ENCODE data around the gene ELL. TPM values are rescaled to one million over a fixed set of nuclear protein-coding genes. Genes with fewer than 3 reads are reported as not detected.

The ELL gene
- total RNA-seq, 1 experiment from 2014 or later: 17.3 TPM

DNA sequence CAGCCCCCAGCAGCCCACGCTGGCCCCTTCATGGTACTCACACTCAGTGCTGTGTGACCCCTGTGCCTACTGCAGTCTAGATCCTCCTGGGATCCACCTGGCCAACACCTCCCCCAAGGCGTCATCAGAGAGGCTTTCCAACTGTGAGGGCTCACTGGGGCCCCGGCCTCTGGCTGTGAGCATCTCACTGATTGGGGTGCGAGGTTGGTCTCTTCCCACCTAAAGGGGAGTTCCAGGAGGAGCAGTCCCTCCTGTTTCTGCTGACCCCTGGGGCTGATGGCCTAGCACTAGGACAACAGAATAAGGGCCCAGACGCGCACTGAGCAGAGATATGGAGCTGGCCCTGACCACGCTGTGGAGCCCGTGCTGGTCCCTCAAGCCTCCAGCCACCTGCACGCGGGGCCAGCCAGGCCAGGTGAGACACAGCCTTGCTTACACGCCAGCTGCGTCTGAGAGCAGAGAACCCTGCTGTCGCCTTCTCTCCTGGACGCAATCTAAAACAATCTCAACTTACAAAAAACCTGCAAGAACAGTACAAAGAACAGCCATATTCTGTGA lies 32.2 kb downstream of the ELL start:
- ATAC-seq: no peak
- Mint-ChIP-seq H3K27me3 (ENCODE audit: low read depth) (no peaks in the 10 kb centered on the region), H3K27ac (no peak overlapping the region; the same call in 1 of the 2 replicates), H3K9me3 (no peaks in the 10 kb centered on the region), H3K36me3 (no peaks in the 10 kb centered on the region), H3K4me1 (peaks cover 33% of the 10 kb centered on the region), H3K4me3 (no peak overlapping the region)
- TF ChIP-seq TCF7 (CRISPR knock-in tag; IDR thresholded peaks at IDR 0.05; ENCODE audit: low read depth) (no peak), AFF4 (CRISPR knock-in tag; IDR thresholded peaks at IDR 0.05; ENCODE audit: borderline replicate concordance) (no peak), GABPB1 (CRISPR knock-in tag; IDR thresholded peaks at IDR 0.05) (no peak), JAZF1 (CRISPR knock-in tag; IDR thresholded peaks at IDR 0.05) (no peak), ZBTB43 (CRISPR knock-in tag; IDR thresholded peaks at IDR 0.05) (no peak), JUN (CRISPR knock-in tag; IDR thresholded peaks at IDR 0.05) (no peak), ELF4 (CRISPR knock-in tag; IDR thresholded peaks at IDR 0.05; ENCODE audit: low read depth) (no peak), USF2 (CRISPR knock-in tag; IDR thresholded peaks at IDR 0.05) (no peak), HMGA2 (CRISPR knock-in tag; IDR thresholded peaks at IDR 0.05) (no peak), PRRX2 (CRISPR knock-in tag; IDR thresholded peaks at IDR 0.05) (no peak), NFE2L1 (CRISPR knock-in tag; IDR thresholded peaks at IDR 0.05) (no peak), TP53 (CRISPR knock-in tag; IDR thresholded peaks at IDR 0.05) (no peak), EMX1 (CRISPR knock-in tag; IDR thresholded peaks at IDR 0.05) (no peak), E2F5 (CRISPR knock-in tag; IDR thresholded peaks at IDR 0.05) (no peak)
- TF ChIP-seq, protein P1, sequence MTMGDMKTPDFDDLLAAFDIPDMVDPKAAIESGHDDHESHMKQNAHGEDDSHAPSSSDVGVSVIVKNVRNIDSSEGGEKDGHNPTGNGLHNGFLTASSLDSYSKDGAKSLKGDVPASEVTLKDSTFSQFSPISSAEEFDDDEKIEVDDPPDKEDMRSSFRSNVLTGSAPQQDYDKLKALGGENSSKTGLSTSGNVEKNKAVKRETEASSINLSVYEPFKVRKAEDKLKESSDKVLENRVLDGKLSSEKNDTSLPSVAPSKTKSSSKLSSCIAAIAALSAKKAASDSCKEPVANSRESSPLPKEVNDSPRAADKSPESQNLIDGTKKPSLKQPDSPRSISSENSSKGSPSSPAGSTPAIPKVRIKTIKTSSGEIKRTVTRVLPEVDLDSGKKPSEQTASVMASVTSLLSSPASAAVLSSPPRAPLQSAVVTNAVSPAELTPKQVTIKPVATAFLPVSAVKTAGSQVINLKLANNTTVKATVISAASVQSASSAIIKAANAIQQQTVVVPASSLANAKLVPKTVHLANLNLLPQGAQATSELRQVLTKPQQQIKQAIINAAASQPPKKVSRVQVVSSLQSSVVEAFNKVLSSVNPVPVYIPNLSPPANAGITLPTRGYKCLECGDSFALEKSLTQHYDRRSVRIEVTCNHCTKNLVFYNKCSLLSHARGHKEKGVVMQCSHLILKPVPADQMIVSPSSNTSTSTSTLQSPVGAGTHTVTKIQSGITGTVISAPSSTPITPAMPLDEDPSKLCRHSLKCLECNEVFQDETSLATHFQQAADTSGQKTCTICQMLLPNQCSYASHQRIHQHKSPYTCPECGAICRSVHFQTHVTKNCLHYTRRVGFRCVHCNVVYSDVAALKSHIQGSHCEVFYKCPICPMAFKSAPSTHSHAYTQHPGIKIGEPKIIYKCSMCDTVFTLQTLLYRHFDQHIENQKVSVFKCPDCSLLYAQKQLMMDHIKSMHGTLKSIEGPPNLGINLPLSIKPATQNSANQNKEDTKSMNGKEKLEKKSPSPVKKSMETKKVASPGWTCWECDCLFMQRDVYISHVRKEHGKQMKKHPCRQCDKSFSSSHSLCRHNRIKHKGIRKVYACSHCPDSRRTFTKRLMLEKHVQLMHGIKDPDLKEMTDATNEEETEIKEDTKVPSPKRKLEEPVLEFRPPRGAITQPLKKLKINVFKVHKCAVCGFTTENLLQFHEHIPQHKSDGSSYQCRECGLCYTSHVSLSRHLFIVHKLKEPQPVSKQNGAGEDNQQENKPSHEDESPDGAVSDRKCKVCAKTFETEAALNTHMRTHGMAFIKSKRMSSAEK (CRISPR knock-in tag; IDR thresholded peaks at IDR 0.05; ENCODE audit: borderline replicate concordance): no peak
- DNase-seq (ENCODE audit: low spot score): no peak
- POLR2A ChIA-PET: no interaction called here
- CTCF ChIA-PET: interaction anchor here (1.1 to 3.2 kb wide), 10 partner anchors 14 to 272 kb away, joined by 3 to 30 read pairs (median 13); partner anchors contain the start of genes ELL, REX1BD and UBA52
